ENCODE data around the gene DCC.

GRCh38 chr18:52902188-52902587, 562.2 kb downstream of the DCC start:
- no peak for TF ChIP-seq EP300 (IDR thresholded peaks at IDR 0.05)
- TF ChIP-seq POLR2AphosphoS5 (IDR thresholded peaks at IDR 0.05) = no peak
- no peak for TF ChIP-seq CTCF (IDR thresholded peaks at IDR 0.05)

Measured in upper lobe of left lung (tissue), 4 donors.